Activated T-cell treated with anti-CD3 and anti-CD28 coated beads, Interleukin-2, amount 50 U/mL, for 72 hours (primary cell): Measurements from ENCODE around the gene NDUFV2. TPM values are rescaled to one million over a fixed set of nuclear protein-coding genes. Genes with fewer than 3 reads are reported as not detected.

ENCODE experiments used
- ATAC-seq, 2 donors: fragments of 150-1000 bp; cut with Tn5 transposase; replicated peaks in 1 of 2; 2 replicates each; pipeline ENCODE4 v1.10.0; 2021; ENCODE audit warnings: moderate library complexity in 2 of 2, mild to moderate bottlenecking in 1 of 2
- DNase-seq, 2 donors: peaks; one replicate each; pipeline ENCODE4 v3.0.0; 2021 to 2022; ENCODE audit warnings: mixed read lengths in 1 of 2
- H3K27ac Mint-ChIP-seq: one replicate; pipeline ENCODE4 v1.8.0; 2022; ENCODE audit warnings: mild to moderate bottlenecking, moderate library complexity, mixed read lengths
- H3K27me3 Mint-ChIP-seq: one replicate; pipeline ENCODE4 v1.8.0; 2022; ENCODE audit warnings: low read depth, mixed read lengths
- H3K36me3 Mint-ChIP-seq, 2 donors: one replicate each; pipeline ENCODE4 v1.8.0; 2022; ENCODE audit warnings: mixed read lengths in 2 of 2, mild to moderate bottlenecking in 1 of 2; ENCODE audit not compliant: insufficient read depth in 2 of 2
- H3K4me1 Mint-ChIP-seq: one replicate; pipeline ENCODE4 v1.8.0; 2022; ENCODE audit warnings: low read depth, mixed read lengths
- H3K4me3 Mint-ChIP-seq, 2 donors: one replicate each; pipeline ENCODE4 v1.8.0; 2022; ENCODE audit warnings: mild to moderate bottlenecking in 2 of 2, mixed read lengths in 2 of 2, moderate library complexity in 2 of 2
- H3K9me3 Mint-ChIP-seq, 2 donors: one replicate each; pipeline ENCODE4 v1.8.0; 2022; ENCODE audit warnings: mixed read lengths in 2 of 2
- total RNA-seq, 2 donors: library from RNA; stranded (reverse); gene quantifications; one replicate each; pipeline ENCODE4 v1.2.3, GENCODE V29; 2022

The NDUFV2 gene
- total RNA-seq, 2 donors from 2014 or later, result 394 to 497 TPM

GRCh38 chr18:9132628-9133027, 30.1 kb downstream of the NDUFV2 start:
- Mint-ChIP-seq H3K4me1 (peaks cover 49% of the 10 kb centered on the region), H3K27me3 (no peaks in the 10 kb centered on the region), H3K9me3 (no peaks in the 10 kb centered on the region), H3K36me3 (peaks cover 25 to 53% of the 10 kb centered on the region in 2 donors), H3K27ac (peak overlapping the region; percentile 82), H3K4me3 (peak overlapping the region in 1 of 2 donors; percentile 31)
- DNase-seq, result no peak
- ATAC-seq, result no peak

GRCh38 chr18:9133225-9133624, 30.7 kb downstream of the NDUFV2 start:
- H3K27me3 Mint-ChIP-seq, result no peaks in the 10 kb centered on the region
- H3K36me3 Mint-ChIP-seq, result peaks cover 25 to 53% of the 10 kb centered on the region in 2 donors
- H3K4me3 Mint-ChIP-seq, result peak overlapping the region; percentile 11 to 31
- DNase-seq, result no peak
- ATAC-seq, result no peak
- no peaks in the 10 kb centered on the region for H3K9me3 Mint-ChIP-seq
- H3K27ac Mint-ChIP-seq, result peak overlapping the region; percentile 64
- peaks cover 49% of the 10 kb centered on the region for H3K4me1 Mint-ChIP-seq

DNA sequence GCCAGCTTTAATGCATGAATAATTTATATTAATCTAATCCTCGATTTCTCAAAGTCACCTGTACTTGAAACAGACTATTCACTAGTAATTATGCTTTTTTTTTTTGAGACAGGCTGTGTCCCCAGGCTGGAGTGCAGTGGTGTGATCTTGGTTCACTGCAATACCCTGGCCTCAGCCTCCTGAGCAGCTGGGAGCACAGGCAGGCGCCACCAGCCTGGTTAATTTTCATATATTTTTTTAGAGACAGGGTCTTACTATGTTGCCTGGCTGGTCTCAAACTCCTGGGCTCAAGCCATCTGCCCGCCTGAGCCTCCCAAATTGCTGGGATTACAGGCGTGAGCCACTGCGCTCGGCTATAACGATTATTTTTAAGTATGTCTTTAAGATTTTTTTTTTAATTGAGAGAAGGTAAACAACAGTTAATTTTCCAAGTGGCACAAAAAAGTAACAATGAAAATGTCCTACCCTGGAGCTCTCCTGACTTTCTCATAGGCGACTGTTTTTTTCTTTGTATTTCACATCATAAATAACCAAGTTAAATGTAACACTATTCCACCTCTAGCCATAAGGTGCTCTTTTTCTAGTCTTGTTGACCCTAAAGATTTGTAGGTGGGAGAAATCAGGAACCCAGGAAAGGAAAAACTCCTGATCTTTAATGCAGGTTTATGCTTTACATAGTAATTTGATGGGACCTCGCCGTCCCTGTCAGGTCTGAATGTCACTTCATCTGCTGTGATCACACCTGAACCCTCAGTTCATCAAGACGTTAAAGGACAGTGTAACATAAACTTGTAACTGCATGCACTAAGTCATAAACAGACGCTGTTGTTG, 32.8 kb downstream of the NDUFV2 start:
- Mint-ChIP-seq H3K4me1 (peaks cover 54% of the 10 kb centered on the region), H3K4me3 (peak overlapping the region; percentile 95), H3K36me3 (peaks cover 30 to 50% of the 10 kb centered on the region in 2 donors), H3K27me3 (no peaks in the 10 kb centered on the region), H3K9me3 (no peaks in the 10 kb centered on the region), H3K27ac (peak overlapping the region; percentile 96)
- ATAC-seq (no peak), DNase-seq (no peak)

- Mint-ChIP-seq H3K4me1 (peaks cover 60% of the 10 kb centered on the region), H3K9me3 (no peaks in the 10 kb centered on the region), H3K27ac (peak overlapping the region; percentile 96), H3K27me3 (no peaks in the 10 kb centered on the region), H3K4me3 (peak overlapping the region; percentile 95), H3K36me3 (peaks cover 28 to 50% of the 10 kb centered on the region in 2 donors)
- no peak for DNase-seq
- ATAC-seq, result peak in 1 of 2 donors; percentile 24
Measured at GRCh38 chr18:9135912-9136314, 33.4 kb downstream of the NDUFV2 start.

GRCh38 chr18:9136315-9137155, 34.0 kb downstream of the NDUFV2 start, which contains the start of gene ANKRD12:
ANKRD12 (plus strand) TSS chr18:9136781; CDS start chr18:9182433, 45,652 bp downstream.
- H3K4me1 Mint-ChIP-seq, result peaks cover 65% of the 10 kb centered on the region
- DNase-seq (peak; percentile 98), ATAC-seq (peak; percentile 74 to 75)
- peaks cover 30 to 47% of the 10 kb centered on the region in 2 donors for H3K36me3 Mint-ChIP-seq
- H3K4me3 Mint-ChIP-seq, result peak within 1 kb of the TSS; percentile 95 to 98
- H3K27me3 Mint-ChIP-seq, result no peaks in the 10 kb centered on the region
- no peaks in the 10 kb centered on the region for H3K9me3 Mint-ChIP-seq
- peak within 1 kb of the TSS; percentile 100 for H3K27ac Mint-ChIP-seq

- Mint-ChIP-seq H3K36me3 (peaks cover 27 to 40% of the 10 kb centered on the region in 2 donors), H3K4me1 (peaks cover 71% of the 10 kb centered on the region)
Measured at GRCh38 chr18:9137168-9138066, 34.9 kb downstream of the NDUFV2 start.

DNA sequence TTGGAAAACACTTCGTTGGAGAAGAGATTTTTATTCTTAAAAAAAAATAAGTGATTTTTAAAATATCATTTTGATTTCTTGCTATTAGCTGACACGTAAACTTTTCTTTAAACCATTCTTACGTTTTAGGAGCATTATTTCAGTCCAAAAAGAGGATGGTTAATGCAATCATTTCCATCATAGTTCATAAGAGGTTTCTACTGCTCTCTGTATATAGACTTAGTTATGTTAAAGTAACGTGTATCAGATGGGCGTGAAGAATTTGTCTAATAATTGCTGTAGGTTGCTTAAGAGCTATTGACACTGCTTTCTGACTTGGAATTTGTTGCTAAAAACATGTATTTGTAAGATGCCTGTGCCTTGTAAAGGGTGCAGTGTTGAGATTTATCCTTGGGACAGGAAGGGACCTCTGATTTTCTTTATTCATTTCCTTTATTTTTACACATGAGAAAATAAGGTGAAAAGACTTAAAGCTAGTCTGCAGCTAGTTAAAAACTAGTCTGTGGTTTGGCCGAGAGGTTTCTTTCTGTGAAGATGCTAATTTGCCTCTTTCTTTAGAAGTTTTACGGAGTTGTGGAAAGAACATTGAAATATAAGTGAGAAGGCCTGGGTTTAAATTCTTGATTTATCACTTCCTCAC, 37.0 kb downstream of the NDUFV2 start:
- Mint-ChIP-seq H3K9me3 (peaks cover 0 to 3% of the 10 kb centered on the region in 2 donors), H3K4me1 (peaks cover 73% of the 10 kb centered on the region), H3K27me3 (no peaks in the 10 kb centered on the region), H3K36me3 (peaks cover 27 to 29% of the 10 kb centered on the region in 2 donors), H3K27ac (peak overlapping the region; percentile 100), H3K4me3 (peak overlapping the region; percentile 88 to 98)
- ATAC-seq (no peak), DNase-seq (no peak)

More at GRCh38 chr18:9137168-9138066, 34.9 kb downstream of the NDUFV2 start:
- Mint-ChIP-seq H3K9me3 (no peaks in the 10 kb centered on the region), H3K27ac (peak overlapping the region; percentile 100), H3K27me3 (no peaks in the 10 kb centered on the region), H3K4me3 (peak overlapping the region; percentile 88 to 98)
- ATAC-seq (peak; percentile 54 to 59), DNase-seq (peak; percentile 81 to 82)

- Mint-ChIP-seq H3K27me3 (no peaks in the 10 kb centered on the region), H3K9me3 (peaks cover 0 to 3% of the 10 kb centered on the region in 2 donors), H3K4me3 (peak overlapping the region; percentile 88 to 98), H3K36me3 (peaks cover 25 to 29% of the 10 kb centered on the region in 2 donors), H3K4me1 (peaks cover 71% of the 10 kb centered on the region), H3K27ac (peak overlapping the region; percentile 100)
- DNase-seq, result no peak
- no peak for ATAC-seq
Measured at GRCh38 chr18:9140381-9140780, 37.9 kb downstream of the NDUFV2 start.

GRCh38 chr18:9140984-9141383, 38.5 kb downstream of the NDUFV2 start:
- no peak for DNase-seq
- Mint-ChIP-seq H3K4me1 (peaks cover 74% of the 10 kb centered on the region), H3K27me3 (no peaks in the 10 kb centered on the region), H3K9me3 (peaks cover 0 to 3% of the 10 kb centered on the region in 2 donors), H3K36me3 (peaks cover 23 to 25% of the 10 kb centered on the region in 2 donors), H3K4me3 (peak overlapping the region; percentile 88 to 98), H3K27ac (peak overlapping the region; percentile 100)
- no peak for ATAC-seq

- H3K27ac Mint-ChIP-seq, result peak overlapping the region; percentile 86
- peaks cover 3 to 7% of the 10 kb centered on the region in 2 donors for H3K36me3 Mint-ChIP-seq
- no peak for ATAC-seq
- H3K4me3 Mint-ChIP-seq, result peak overlapping the region; percentile 40 to 96
- peaks cover 0 to 3% of the 10 kb centered on the region in 2 donors for H3K9me3 Mint-ChIP-seq
- H3K4me1 Mint-ChIP-seq, result peaks cover 81% of the 10 kb centered on the region
- DNase-seq, result no peak
- no peaks in the 10 kb centered on the region for H3K27me3 Mint-ChIP-seq
Measured at GRCh38 chr18:9146224-9146623, 43.7 kb downstream of the NDUFV2 start.

DNA sequence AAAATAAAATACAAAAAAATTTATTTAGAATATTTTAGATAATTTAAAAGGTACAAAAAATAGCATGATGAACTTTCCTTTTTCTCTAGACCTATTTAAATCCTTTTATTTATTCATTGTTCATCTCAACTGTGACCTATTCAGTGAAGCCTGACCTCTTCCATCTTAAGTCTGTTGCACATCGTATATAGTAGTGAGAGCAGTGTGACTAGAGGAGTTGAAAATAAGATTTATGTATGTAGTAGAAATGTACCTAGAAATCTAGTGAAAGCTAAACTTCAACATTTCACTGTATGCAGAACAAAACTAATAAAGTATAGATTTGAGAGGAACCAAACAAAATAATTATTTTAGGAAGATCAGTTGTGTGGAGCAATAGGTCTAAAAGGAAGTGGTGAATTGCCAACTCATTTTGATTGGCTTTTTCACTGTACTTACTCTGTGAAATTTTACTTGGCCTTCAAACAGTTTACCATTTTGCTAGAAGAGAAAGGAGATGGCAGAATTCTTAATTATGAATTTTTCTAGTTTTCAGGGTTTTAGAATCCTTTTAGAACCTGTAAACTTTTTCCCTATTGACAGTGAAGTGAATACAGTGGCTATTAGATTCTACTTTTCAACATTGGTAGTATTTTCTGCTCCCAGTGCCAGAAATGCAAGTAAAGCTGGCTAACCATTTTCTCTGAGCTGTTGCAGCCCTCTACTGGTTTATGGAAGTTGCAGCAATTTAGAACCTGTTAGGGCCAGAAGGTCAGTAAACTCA, 45.1 kb downstream of the NDUFV2 start:
- peak; percentile 33 for DNase-seq
- no peaks in the 10 kb centered on the region for H3K27me3 Mint-ChIP-seq
- peaks cover 3 to 7% of the 10 kb centered on the region in 2 donors for H3K36me3 Mint-ChIP-seq
- ATAC-seq, result peak; percentile 57 to 60
- peaks cover 0 to 3% of the 10 kb centered on the region in 2 donors for H3K9me3 Mint-ChIP-seq
- H3K4me3 Mint-ChIP-seq, result peak overlapping the region; percentile 74 to 96
- peak overlapping the region; percentile 98 for H3K27ac Mint-ChIP-seq
- H3K4me1 Mint-ChIP-seq, result peaks cover 78% of the 10 kb centered on the region
